Progenitor cell of endocrine pancreas (in vitro differentiated cells): Measurements from ENCODE around the gene RESP18. TPM values are rescaled to one million over a fixed set of nuclear protein-coding genes. Genes with fewer than 3 reads are reported as not detected.
"Not testable (repeated sequence)": the region's sequence is repeated elsewhere in the genome, so short reads cannot be mapped to it uniquely, and the experiment has no call there.

Source experiments
- DNase-seq: peaks from one replicate; pipeline ENCODE4 v3.0.0; 2021; ENCODE audit warnings: low spot score; ENCODE audit not compliant: unreplicated experiment
- H3K27ac Mint-ChIP-seq: 2 replicates; pipeline ENCODE4 v1.8.0; 2021; ENCODE audit warnings: mild to moderate bottlenecking, moderate library complexity, mixed read lengths
- H3K27me3 Mint-ChIP-seq: 2 replicates; pipeline ENCODE4 v1.8.0; 2021; ENCODE audit warnings: mixed read lengths
- H3K36me3 Mint-ChIP-seq: 2 replicates; pipeline ENCODE4 v1.8.0; 2022; ENCODE audit warnings: mixed read lengths; ENCODE audit not compliant: insufficient read depth
- H3K4me1 Mint-ChIP-seq: 2 replicates; pipeline ENCODE4 v1.8.0; 2021; ENCODE audit warnings: low read depth, mixed read lengths
- H3K4me3 Mint-ChIP-seq: 2 replicates; pipeline ENCODE4 v1.8.0; 2021; ENCODE audit warnings: low read depth, mild to moderate bottlenecking, moderate library complexity, mixed read lengths
- H3K9me3 Mint-ChIP-seq: 2 replicates; pipeline ENCODE4 v1.8.0; 2021; ENCODE audit warnings: low read depth, mixed read lengths
- total RNA-seq: library from RNA; stranded (reverse); gene quantifications from 2 replicates; pipeline ENCODE4 v1.2.1, GENCODE V29; 2021
- TF ChIP-seq, protein P1 (sequence below): fragments of 200-600 bp; sonication (generic); IDR thresholded peaks from one replicate; pipeline ENCODE4 v1.5.0; 2021; ENCODE audit warnings: antibody characterized with exemption, mild to moderate bottlenecking; ENCODE audit not compliant: unreplicated experiment

RESP18 gene
- total RNA-seq, 1 donor from 2014 or later, result not detected

DNA sequence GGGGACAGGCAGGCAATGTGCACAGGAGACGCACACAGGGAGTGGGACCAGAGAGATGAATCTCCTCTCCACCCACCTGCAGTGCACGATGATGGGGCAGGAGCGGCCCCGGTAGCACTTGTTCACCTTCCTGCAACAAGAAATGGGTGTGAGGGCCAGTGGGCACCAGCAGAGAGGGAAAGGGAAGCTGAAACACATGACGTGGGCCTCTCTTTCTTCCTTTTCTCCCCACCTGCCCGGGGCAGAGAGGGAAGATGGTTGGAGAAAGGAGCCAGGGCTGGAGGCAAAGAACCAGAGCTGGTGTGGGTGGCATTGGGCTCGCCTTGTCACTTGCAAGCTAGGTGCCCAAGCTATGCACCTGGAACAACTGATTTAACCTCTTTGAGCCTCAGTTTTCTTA is 41.1 kb downstream of the RESP18 start:
- TF ChIP-seq, protein P1, sequence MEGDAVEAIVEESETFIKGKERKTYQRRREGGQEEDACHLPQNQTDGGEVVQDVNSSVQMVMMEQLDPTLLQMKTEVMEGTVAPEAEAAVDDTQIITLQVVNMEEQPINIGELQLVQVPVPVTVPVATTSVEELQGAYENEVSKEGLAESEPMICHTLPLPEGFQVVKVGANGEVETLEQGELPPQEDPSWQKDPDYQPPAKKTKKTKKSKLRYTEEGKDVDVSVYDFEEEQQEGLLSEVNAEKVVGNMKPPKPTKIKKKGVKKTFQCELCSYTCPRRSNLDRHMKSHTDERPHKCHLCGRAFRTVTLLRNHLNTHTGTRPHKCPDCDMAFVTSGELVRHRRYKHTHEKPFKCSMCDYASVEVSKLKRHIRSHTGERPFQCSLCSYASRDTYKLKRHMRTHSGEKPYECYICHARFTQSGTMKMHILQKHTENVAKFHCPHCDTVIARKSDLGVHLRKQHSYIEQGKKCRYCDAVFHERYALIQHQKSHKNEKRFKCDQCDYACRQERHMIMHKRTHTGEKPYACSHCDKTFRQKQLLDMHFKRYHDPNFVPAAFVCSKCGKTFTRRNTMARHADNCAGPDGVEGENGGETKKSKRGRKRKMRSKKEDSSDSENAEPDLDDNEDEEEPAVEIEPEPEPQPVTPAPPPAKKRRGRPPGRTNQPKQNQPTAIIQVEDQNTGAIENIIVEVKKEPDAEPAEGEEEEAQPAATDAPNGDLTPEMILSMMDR, result no peak
- Mint-ChIP-seq H3K4me1 (peaks cover 3% of the 10 kb centered on the region), H3K27ac (no peak overlapping the region), H3K36me3 (no peaks in the 10 kb centered on the region), H3K4me3 (no peak overlapping the region), H3K27me3 (peaks cover 13% of the 10 kb centered on the region), H3K9me3 (no peaks in the 10 kb centered on the region)
- no peak for DNase-seq

DNA sequence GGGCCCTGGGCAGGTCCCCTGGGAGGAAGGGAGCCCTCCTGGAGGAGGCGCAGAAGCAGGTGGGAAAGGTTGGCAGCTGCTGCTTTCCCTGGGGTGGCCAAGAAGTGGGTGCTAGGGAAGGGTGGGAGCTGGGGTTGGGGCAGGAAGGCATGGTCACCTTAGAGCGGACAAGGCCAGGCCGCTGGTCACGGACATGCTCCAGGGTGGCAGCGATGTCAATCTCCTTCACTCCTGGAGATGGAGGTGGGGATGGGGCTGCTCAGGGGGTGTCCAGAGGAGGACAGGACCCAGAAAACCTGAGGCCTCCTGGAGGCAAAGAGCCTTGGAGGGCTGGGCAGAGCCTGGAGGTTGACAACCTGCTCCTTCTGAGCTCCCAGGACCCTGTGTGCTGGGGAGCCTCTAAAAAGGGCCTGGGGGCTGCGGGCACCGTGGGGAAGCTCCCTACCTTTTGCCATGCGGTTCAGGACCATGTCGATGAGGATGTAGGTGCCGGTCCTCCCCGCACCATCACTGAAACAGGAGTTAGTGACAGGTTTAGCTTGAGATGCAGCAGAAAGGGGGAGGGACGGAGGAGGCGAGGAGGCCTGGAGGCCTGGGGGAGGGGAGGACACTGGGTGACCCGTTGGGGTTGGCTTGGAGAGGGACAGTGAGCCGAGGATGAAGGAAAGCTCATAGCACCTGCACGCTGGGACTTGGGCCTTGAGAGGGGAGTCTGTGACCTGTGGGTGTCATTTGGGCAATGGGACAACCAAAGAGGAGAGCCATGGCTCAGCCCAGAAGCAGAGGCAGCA is 42.0 kb downstream of the RESP18 start:
- no peak overlapping the region for H3K27ac Mint-ChIP-seq

DNA sequence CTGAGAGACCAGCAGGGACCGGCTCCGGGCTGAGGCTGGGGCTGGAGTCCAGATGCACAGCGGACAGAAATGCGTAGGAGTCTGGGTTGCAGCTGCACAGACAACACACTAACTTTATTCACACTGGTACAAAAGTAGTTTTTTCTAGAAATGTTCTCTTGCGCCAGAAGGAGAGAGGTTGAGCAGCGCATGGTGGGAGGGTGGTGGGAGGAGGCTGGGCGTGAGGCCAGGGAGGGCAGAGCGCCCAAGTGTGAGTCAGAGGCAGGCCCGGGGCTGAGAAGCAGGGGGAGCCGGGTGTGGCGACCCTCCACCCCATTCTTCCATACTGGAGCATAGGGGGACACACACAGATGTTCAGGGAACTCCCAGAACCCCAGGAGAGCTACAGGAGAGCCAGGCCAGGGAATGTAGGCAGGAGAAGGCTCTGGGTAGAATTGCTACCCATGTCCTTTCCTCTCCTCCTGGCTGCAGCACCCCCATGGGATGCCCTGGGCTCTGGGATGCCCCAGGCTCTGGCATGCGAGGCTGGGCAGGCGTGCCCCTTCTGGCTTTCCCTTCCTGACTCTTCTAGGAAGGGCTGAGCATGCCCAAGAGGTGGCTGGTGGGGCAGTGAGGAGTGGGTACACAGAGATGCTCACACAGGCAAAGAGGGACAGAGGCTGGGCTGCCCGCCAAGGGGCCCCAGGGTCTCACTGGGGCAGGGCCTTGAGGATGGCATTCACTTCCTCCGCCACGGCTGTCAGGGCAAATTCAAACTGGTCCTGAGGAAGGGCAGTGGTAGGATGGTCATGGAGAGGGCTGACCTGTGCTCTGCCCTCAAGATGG is 42.8 kb downstream of the RESP18 start:
- TF ChIP-seq, protein P1, result no peak
- Mint-ChIP-seq H3K9me3 (no peaks in the 10 kb centered on the region), H3K4me3 (no peak overlapping the region), H3K4me1 (peaks cover 3% of the 10 kb centered on the region), H3K36me3 (peaks cover 1% of the 10 kb centered on the region), H3K27me3 (peaks cover 6% of the 10 kb centered on the region), H3K27ac (no peak overlapping the region)
- DNase-seq, result no peak

More for the DNA sequence above, 42.0 kb downstream of the RESP18 start:
- H3K4me1 Mint-ChIP-seq, result peaks cover 3% of the 10 kb centered on the region
- no peaks in the 10 kb centered on the region for H3K9me3 Mint-ChIP-seq
- no peak overlapping the region for H3K4me3 Mint-ChIP-seq
- TF ChIP-seq, protein P1, result no peak
- DNase-seq, result no peak
- H3K27me3 Mint-ChIP-seq, result peaks cover 7% of the 10 kb centered on the region
- H3K36me3 Mint-ChIP-seq, result no peaks in the 10 kb centered on the region

DNA sequence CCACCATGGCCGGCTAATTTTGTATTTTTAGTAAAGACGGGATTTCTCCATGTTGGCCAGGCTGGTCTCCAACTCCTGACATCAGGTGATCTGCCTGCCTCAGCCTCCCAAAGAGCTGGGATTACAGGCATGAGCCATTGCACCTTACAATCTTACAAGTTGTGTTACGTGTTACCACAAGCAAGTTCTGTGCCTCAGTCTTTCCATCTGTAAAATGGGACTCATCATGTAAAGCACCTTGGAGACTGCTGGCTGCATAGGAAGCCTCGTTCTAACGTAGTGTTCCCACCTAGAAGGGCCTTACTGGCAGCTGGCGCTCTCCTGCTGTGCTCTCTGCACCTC is 43.4 kb downstream of the RESP18 start:
- DNase-seq, result no peak
- H3K4me1 Mint-ChIP-seq, result no peaks in the 10 kb centered on the region
- TF ChIP-seq, protein P1, result no peak
- no peak overlapping the region for H3K4me3 Mint-ChIP-seq
- peaks cover 1% of the 10 kb centered on the region for H3K36me3 Mint-ChIP-seq
- no peak overlapping the region for H3K27ac Mint-ChIP-seq
- no peaks in the 10 kb centered on the region for H3K9me3 Mint-ChIP-seq
- peaks cover 6% of the 10 kb centered on the region for H3K27me3 Mint-ChIP-seq

DNA sequence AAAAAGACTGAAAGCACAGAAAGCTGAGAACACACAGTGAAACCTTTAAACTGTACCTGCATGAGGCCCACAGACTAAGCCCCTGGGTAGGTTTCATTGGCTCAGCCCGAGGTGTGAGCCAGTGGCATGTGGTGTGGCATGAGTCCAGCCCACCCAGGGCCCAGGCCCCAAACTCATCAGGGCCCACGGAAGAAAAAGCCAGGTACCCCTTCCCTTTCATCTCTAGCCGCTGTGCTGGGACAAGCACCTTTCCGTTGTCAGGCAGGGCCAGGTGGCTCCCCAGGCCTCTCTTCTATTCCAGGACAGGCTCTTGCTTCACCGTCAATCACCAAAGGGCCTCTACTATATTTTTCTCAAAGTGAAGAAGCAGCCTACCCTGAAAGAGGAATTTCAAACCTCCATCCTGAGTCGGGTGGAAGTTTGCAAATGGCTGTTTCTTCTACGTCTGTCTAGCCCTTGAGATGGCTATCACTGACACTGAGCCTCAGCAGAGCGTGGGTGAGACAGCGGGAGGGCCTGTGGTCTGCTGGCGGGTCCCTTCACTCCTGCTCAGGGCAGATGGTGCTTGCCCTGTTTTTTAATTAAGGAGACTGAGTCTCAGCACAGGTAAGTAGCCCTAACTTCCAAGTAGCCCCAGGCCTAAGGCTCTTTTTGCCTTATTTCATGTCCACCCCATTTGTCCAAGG is 44.8 kb downstream of the RESP18 start:
- no peak overlapping the region for H3K27ac Mint-ChIP-seq
- H3K4me1 Mint-ChIP-seq, result no peaks in the 10 kb centered on the region
- H3K27me3 Mint-ChIP-seq, result peaks cover 6% of the 10 kb centered on the region
- no peaks in the 10 kb centered on the region for H3K9me3 Mint-ChIP-seq
- DNase-seq, result no peak
- TF ChIP-seq, protein P1, result no peak
- H3K36me3 Mint-ChIP-seq, result peaks cover 5% of the 10 kb centered on the region
- H3K4me3 Mint-ChIP-seq, result no peak overlapping the region

DNA sequence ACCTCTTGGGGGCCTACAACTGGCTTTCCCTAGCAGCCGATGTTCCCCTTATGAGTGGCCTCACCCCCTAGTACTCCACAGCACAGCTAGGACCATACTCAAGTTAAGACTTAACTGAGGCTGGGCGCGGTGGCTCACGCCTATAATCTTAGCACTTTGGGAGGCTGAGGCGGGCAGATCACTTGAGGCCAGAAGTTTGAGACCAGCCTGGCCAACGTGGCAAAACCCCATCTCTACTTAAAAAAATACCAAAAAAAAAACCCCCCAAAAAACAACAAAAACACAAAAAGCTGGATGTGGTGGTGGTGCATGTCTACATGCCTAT is 45.5 kb downstream of the RESP18 start:
- not testable (repeated sequence) for H3K4me1 Mint-ChIP-seq, H3K9me3 Mint-ChIP-seq, H3K4me3 Mint-ChIP-seq, H3K27me3 Mint-ChIP-seq, H3K27ac Mint-ChIP-seq, DNase-seq, H3K36me3 Mint-ChIP-seq
